Lower lobe of right lung (tissue), 2 donors: ENCODE results near the gene MS4A6E. TPM values are rescaled to one million over a fixed set of nuclear protein-coding genes. Genes with fewer than 3 reads are reported as not detected.

Experiments used
- ATAC-seq, 2 donors: fragments of 200-7000 bp; cut with Tn5 transposase; one replicate each; pipeline ENCODE4 v1.9.1; 2020 to 2022; ENCODE audit warnings: mild to moderate bottlenecking in 2 of 2, moderate library complexity in 2 of 2
- DNase-seq: peaks from one replicate; pipeline ENCODE4 v3.0.0-alpha.2; 2020
- H3K27ac ChIP-seq: fragments of 200-600 bp; one replicate; pipeline ENCODE4 v1.8.0; 2022
- H3K27me3 ChIP-seq: fragments of 200-600 bp; one replicate; pipeline ENCODE4 v1.8.0; 2022; ENCODE audit warnings: low read depth
- H3K36me3 ChIP-seq: fragments of 200-600 bp; one replicate; pipeline ENCODE4 v1.8.0; 2022; ENCODE audit warnings: mild to moderate bottlenecking
- H3K4me1 ChIP-seq: fragments of 200-600 bp; one replicate; pipeline ENCODE4 v1.8.0; 2022
- H3K4me3 ChIP-seq: fragments of 200-600 bp; one replicate; pipeline ENCODE4 v1.8.0; 2022; ENCODE audit warnings: mild to moderate bottlenecking
- H3K9me3 ChIP-seq: fragments of 200-600 bp; one replicate; pipeline ENCODE4 v1.8.0; 2022
- intact Hi-C: fragments of 100-400 bp; cut with DNase I; formaldehyde crosslinking; loops from one replicate; pipeline ENCODE4 v1.11.0; 2022
- total RNA-seq: library from RNA; stranded (reverse); fragmentation: NEBNext Ultra II Directional; extraction: Animal tissue kit (Norgen Biotek cat#: 25700); gene quantifications from one replicate; pipeline ENCODE4 v1.2.1, GENCODE V29; 2021
- TF ChIP-seq, protein P1 (sequence below): fragments of 200-600 bp; IDR thresholded peaks from one replicate; pipeline ENCODE4 v1.8.0; 2022; ENCODE audit warnings: antibody characterized with exemption, mild to moderate bottlenecking
- donor health status: DM: no; HTN: yes; CAD: no; lungs with severe emphysema.

The MS4A6E gene
- total RNA-seq, 1 donor from 2014 or later: not detected

- TF ChIP-seq, protein P1, sequence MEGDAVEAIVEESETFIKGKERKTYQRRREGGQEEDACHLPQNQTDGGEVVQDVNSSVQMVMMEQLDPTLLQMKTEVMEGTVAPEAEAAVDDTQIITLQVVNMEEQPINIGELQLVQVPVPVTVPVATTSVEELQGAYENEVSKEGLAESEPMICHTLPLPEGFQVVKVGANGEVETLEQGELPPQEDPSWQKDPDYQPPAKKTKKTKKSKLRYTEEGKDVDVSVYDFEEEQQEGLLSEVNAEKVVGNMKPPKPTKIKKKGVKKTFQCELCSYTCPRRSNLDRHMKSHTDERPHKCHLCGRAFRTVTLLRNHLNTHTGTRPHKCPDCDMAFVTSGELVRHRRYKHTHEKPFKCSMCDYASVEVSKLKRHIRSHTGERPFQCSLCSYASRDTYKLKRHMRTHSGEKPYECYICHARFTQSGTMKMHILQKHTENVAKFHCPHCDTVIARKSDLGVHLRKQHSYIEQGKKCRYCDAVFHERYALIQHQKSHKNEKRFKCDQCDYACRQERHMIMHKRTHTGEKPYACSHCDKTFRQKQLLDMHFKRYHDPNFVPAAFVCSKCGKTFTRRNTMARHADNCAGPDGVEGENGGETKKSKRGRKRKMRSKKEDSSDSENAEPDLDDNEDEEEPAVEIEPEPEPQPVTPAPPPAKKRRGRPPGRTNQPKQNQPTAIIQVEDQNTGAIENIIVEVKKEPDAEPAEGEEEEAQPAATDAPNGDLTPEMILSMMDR: no peak
- Histone ChIP-seq H3K4me1 (peaks cover 17% of the 10 kb centered on the region), H3K27me3 (no peaks in the 10 kb centered on the region), H3K36me3 (no peaks in the 10 kb centered on the region), H3K4me3 (no peak overlapping the region), H3K27ac (peak overlapping the region; percentile 44), H3K9me3 (no peaks in the 10 kb centered on the region)
- peak; percentile 24 to 31 for ATAC-seq
- intact Hi-C loops: no loop called here
- DNase-seq: no peak
Observed at GRCh38 chr11:60390419-60390818, 63.4 kb downstream of the MS4A6E start.

Other genes with a start within 250 kb of the MS4A6E start
- gene MS4A2, start 238.6 kb upstream of the MS4A6E start, total RNA-seq: 19.2 TPM
- gene MS4A6A, start 144.2 kb upstream of the MS4A6E start, total RNA-seq: 176 TPM
- gene MS4A4E, start 84.1 kb upstream of the MS4A6E start, total RNA-seq: 2.7 TPM
- gene MS4A4A, start 46.6 kb upstream of the MS4A6E start, total RNA-seq: 89.5 TPM
- 315 TPM for gene MS4A7, start 51.3 kb downstream of the MS4A6E start, total RNA-seq
- gene MS4A14, start 69.2 kb downstream of the MS4A6E start, total RNA-seq: 19.4 TPM
- gene MS4A5, start 102.3 kb downstream of the MS4A6E start, total RNA-seq: not detected
- 0.65 TPM for gene MS4A1, start 128.6 kb downstream of the MS4A6E start, total RNA-seq
- not detected for gene MS4A12, start 165.5 kb downstream of the MS4A6E start, total RNA-seq
- gene MS4A13, start 188.1 kb downstream of the MS4A6E start, total RNA-seq: not detected